GM12878 (cell line): ENCODE results near the gene SPC24. TPM values are rescaled to one million over a fixed set of nuclear protein-coding genes. Genes with fewer than 3 reads are reported as not detected.
"Not testable (repeated sequence)": the region's sequence is repeated elsewhere in the genome, so short reads cannot be mapped to it uniquely, and the experiment has no call there.

Source experiments
- ATAC-seq: fragments of 200-7000 bp; cut with Tn5 transposase; 3 replicates; pipeline ENCODE4 v1.9.1; 2020; ENCODE audit warnings: mild to moderate bottlenecking, moderate library complexity
- BruUV-seq: library from RNA; stranded (reverse); fragments of 400-500 nt; replicated peaks from 2 replicates; lab custom pipeline; 2021; lab: Mats Ljungman, UMichigan
- CTCF ChIA-PET: fragments of 300-600 bp; sonication (Branson Sonifier 250); formaldehyde crosslinking; extraction: SDS; loops from one replicate; lab custom pipeline; 2021; ENCODE audit warnings: inconsistent platforms; lab: Yijun Ruan, JAX
- POLR2A ChIA-PET: fragments of 350-600 bp; formaldehyde crosslinking; extraction: SDS; loops from one replicate; lab custom pipeline; 2021; ENCODE audit warnings: inconsistent platforms; lab: Charles Lee
- RAD21 ChIA-PET: fragments of 300-600 bp; sonication (Branson Sonifier 250); formaldehyde crosslinking; loops from one replicate; lab custom pipeline; 2023; ENCODE audit warnings: antibody characterized with exemption; ENCODE audit not compliant: unreplicated experiment; lab: Charles Lee
- SMC1A ChIA-PET: fragments of 300-600 bp; sonication (Branson Sonifier 250); formaldehyde crosslinking; loops from one replicate; lab custom pipeline; 2023; ENCODE audit not compliant: unreplicated experiment, uncharacterized antibody; lab: Charles Lee
- DNase-seq: peaks from one replicate; pipeline ENCODE4 v3.0.0-alpha.2; 2011; ENCODE audit warnings: low read depth, low spot score
- FAIRE-seq: peaks from 3 replicates; lab custom pipeline; 2011; peaks lifted over from hg19 to GRCh38; lab: Jason Lieb, UNC
- H2AFZ ChIP-seq: 2 replicates; pipeline ENCODE4 v1.6.0; 2011; ENCODE audit warnings: low read depth, low read length, control low read depth; ENCODE audit not compliant: control insufficient read depth
- H3K27ac ChIP-seq: 2 replicates; pipeline ENCODE4 v1.5.1; 2011; ENCODE audit warnings: control low read depth; ENCODE audit not compliant: control insufficient read depth, insufficient read depth
- H3K27me3 ChIP-seq, 2 experiments: replicated peaks in 1 of 2; 2 replicates each; pipeline versions ENCODE4 v1.6.0 to v1.6.1; 2011; ENCODE audit warnings: low read length in 1 of 2; ENCODE audit not compliant: control insufficient read depth in 2 of 2, insufficient read depth in 2 of 2
- H3K36me3 ChIP-seq, 2 experiments: 2 replicates each; pipeline ENCODE4 v1.5.1; 2011; ENCODE audit warnings: low read length in 1 of 2; ENCODE audit not compliant: control insufficient read depth in 2 of 2, insufficient read depth in 2 of 2
- H3K4me1 ChIP-seq: 2 replicates; pipeline ENCODE4 v1.6.1; 2011; ENCODE audit warnings: mild to moderate bottlenecking, low read length, moderate library complexity, mixed read lengths; ENCODE audit not compliant: control insufficient read depth, insufficient read depth
- H3K4me2 ChIP-seq: 2 replicates; pipeline ENCODE4 v1.6.0; 2011; ENCODE audit warnings: control low read depth; ENCODE audit not compliant: control insufficient read depth, insufficient read depth
- H3K4me3 ChIP-seq: fragments of 200-600 bp; sonication (generic); 2 replicates; pipeline ENCODE4 v1.5.1; 2016
- H3K79me2 ChIP-seq: 2 replicates; pipeline ENCODE4 v1.6.0; 2011; ENCODE audit warnings: low read length; ENCODE audit not compliant: control insufficient read depth, insufficient read depth
- H3K9ac ChIP-seq: 2 replicates; pipeline ENCODE4 v1.8.0; 2011; ENCODE audit warnings: low read length, control low read depth, mixed read lengths; ENCODE audit not compliant: control insufficient read depth, insufficient read depth
- H3K9me3 ChIP-seq: replicated peaks from 3 replicates; pipeline ENCODE4 v1.5.1; 2011; ENCODE audit warnings: mild to moderate bottlenecking, low read length; ENCODE audit not compliant: control insufficient read depth, insufficient read depth
- H4K20me1 ChIP-seq: 2 replicates; pipeline ENCODE4 v1.6.0; 2011; ENCODE audit not compliant: control insufficient read depth, insufficient read depth
- EGR1 ChIP-seq, 2 experiments: IDR thresholded peaks; 1 replicate in 1 of 2; 2 replicates in 1 of 2; pipeline ENCODE4 v1.6.1; 2011 to 2012; ENCODE audit warnings: low read depth in 2 of 2, low read length in 2 of 2, borderline replicate concordance in 1 of 2, mild to moderate bottlenecking in 1 of 2, moderate library complexity in 1 of 2
- NFYB ChIP-seq: IDR thresholded peaks from 2 replicates; pipeline ENCODE4 v1.6.1; 2011; ENCODE audit warnings: low read depth, mild to moderate bottlenecking, low read length, improper control_type of control experiment, moderate library complexity; ENCODE audit not compliant: insufficient read depth
- SIX5 ChIP-seq: IDR thresholded peaks from 2 replicates; pipeline ENCODE4 v1.6.1; 2011; ENCODE audit warnings: mild to moderate bottlenecking, low read depth, low read length, moderate library complexity; ENCODE audit not compliant: severe bottlenecking
- SMAD1 ChIP-seq: fragments of 450-650 bp; IDR thresholded peaks from 2 replicates; pipeline ENCODE4 v1.6.1; 2018; ENCODE audit warnings: mild to moderate bottlenecking, low read depth; ENCODE audit not compliant: partially characterized antibody
- WGBS: methylation state at CpG from one replicate; pipeline ENCODE4 v1.1.6; 2016; ENCODE audit warnings: low lambda C conversion rate; ENCODE audit not compliant: insufficient replicate concordance, insufficient coverage; ENCODE audit errors: missing lambda C conversion rate; 5-methylcytosine and 5-hydroxymethylcytosine counted together
- in situ Hi-C: fragments of 300-500 bp; cut with MboI; formaldehyde crosslinking; loops from 9 replicates; pipeline ENCODE4 v1.14.3; 2018; ENCODE audit warnings: mixed read lengths
- intact Hi-C: fragments of 100-400 bp; cut with micrococcal nuclease; formaldehyde crosslinking; loops from one replicate; pipeline ENCODE4 v1.14.2; 2022; ENCODE audit not compliant: unreplicated experiment
- polyA plus RNA-seq, 11 experiments: library from polyadenylated mRNA; depleted of rRNA in 4 of 11; unstranded in 6 of 11; stranded (reverse) in 5 of 11; fragments of >200 nt; fragmentation: Nextera tagmentation in 4 of 11; fragmentation: Illumina TruSeq in 1 of 11; extraction: Ambion mirVana in 4 of 11; extraction: Trizol in 1 of 11; gene quantifications; 1 replicate in 1 of 11; 2 replicates in 10 of 11; pipeline versions ENCODE4 v1.2.1 to v1.2.3, GENCODE V29; 2011 to 2016; ENCODE audit warnings: inconsistent platforms in 2 of 11, missing spikeins in 2 of 11, low read depth in 1 of 11
- total RNA-seq, 4 experiments: library from RNA; depleted of rRNA in 3 of 4; stranded (reverse); fragments of >200 nt in 3 of 4; fragmentation: Illumina TruSeq in 1 of 4; extraction: Trizol in 1 of 4; gene quantifications; 2 replicates each; pipeline versions ENCODE4 v1.2.1 to v1.2.3, GENCODE V29; 2013 to 2021
- TF ChIP-seq, protein P1 (sequence below): fragments of 450-650 bp; IDR thresholded peaks from 2 replicates; pipeline ENCODE4 v1.6.1; 2017; ENCODE audit warnings: mild to moderate bottlenecking
- TF ChIP-seq, protein P2 (sequence below): IDR thresholded peaks from 2 replicates; pipeline ENCODE4 v1.6.1; 2012; ENCODE audit warnings: improper control_type of control experiment, low read depth, low read length; ENCODE audit not compliant: insufficient replicate concordance

SPC24 gene
- total and polyA plus RNA-seq, 10 of the 15 experiments (the other 5 are each of a cell fraction or from before 2014, with no cell fraction given), result 9.4 to 72.6 (median 40.7) TPM

DNA sequence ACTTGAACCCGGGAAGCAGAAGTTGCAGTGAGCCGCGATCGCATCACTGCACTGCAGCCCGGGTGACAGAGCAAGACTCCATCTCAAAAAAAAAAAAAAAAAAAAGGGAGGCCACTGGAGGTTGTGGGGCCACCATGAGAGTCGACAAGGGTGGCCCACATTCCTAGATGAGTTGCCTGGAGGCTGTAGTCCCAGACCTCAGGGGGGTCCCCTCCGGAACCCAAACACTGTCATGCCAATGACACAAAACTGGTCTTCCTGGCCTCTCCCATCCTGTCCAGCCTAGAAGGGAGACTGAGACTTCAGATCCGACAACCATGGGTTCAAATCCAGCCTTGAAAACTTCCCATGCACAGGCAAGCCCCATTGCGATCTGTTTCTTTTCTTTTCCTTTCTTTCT lies 14.7 kb downstream of the SPC24 start (continued):
- TF ChIP-seq, protein P1, sequence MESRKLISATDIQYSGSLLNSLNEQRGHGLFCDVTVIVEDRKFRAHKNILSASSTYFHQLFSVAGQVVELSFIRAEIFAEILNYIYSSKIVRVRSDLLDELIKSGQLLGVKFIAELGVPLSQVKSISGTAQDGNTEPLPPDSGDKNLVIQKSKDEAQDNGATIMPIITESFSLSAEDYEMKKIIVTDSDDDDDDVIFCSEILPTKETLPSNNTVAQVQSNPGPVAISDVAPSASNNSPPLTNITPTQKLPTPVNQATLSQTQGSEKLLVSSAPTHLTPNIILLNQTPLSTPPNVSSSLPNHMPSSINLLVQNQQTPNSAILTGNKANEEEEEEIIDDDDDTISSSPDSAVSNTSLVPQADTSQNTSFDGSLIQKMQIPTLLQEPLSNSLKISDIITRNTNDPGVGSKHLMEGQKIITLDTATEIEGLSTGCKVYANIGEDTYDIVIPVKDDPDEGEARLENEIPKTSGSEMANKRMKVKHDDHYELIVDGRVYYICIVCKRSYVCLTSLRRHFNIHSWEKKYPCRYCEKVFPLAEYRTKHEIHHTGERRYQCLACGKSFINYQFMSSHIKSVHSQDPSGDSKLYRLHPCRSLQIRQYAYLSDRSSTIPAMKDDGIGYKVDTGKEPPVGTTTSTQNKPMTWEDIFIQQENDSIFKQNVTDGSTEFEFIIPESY, result no peak
- TF ChIP-seq EGR1 (IDR thresholded peaks at IDR 0.05; ENCODE audit: borderline replicate concordance in 1 of 2, low read depth in 2 of 2, low read length in 2 of 2) (no peak), SMAD1 (no peak), SIX5 (no peak), NFYB (no peak)
- TF ChIP-seq, protein P2, sequence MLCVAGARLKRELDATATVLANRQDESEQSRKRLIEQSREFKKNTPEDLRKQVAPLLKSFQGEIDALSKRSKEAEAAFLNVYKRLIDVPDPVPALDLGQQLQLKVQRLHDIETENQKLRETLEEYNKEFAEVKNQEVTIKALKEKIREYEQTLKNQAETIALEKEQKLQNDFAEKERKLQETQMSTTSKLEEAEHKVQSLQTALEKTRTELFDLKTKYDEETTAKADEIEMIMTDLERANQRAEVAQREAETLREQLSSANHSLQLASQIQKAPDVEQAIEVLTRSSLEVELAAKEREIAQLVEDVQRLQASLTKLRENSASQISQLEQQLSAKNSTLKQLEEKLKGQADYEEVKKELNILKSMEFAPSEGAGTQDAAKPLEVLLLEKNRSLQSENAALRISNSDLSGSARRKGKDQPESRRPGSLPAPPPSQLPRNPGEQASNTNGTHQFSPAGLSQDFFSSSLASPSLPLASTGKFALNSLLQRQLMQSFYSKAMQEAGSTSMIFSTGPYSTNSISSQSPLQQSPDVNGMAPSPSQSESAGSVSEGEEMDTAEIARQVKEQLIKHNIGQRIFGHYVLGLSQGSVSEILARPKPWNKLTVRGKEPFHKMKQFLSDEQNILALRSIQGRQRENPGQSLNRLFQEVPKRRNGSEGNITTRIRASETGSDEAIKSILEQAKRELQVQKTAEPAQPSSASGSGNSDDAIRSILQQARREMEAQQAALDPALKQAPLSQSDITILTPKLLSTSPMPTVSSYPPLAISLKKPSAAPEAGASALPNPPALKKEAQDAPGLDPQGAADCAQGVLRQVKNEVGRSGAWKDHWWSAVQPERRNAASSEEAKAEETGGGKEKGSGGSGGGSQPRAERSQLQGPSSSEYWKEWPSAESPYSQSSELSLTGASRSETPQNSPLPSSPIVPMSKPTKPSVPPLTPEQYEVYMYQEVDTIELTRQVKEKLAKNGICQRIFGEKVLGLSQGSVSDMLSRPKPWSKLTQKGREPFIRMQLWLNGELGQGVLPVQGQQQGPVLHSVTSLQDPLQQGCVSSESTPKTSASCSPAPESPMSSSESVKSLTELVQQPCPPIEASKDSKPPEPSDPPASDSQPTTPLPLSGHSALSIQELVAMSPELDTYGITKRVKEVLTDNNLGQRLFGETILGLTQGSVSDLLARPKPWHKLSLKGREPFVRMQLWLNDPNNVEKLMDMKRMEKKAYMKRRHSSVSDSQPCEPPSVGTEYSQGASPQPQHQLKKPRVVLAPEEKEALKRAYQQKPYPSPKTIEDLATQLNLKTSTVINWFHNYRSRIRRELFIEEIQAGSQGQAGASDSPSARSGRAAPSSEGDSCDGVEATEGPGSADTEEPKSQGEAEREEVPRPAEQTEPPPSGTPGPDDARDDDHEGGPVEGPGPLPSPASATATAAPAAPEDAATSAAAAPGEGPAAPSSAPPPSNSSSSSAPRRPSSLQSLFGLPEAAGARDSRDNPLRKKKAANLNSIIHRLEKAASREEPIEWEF, result no peak

DNA sequence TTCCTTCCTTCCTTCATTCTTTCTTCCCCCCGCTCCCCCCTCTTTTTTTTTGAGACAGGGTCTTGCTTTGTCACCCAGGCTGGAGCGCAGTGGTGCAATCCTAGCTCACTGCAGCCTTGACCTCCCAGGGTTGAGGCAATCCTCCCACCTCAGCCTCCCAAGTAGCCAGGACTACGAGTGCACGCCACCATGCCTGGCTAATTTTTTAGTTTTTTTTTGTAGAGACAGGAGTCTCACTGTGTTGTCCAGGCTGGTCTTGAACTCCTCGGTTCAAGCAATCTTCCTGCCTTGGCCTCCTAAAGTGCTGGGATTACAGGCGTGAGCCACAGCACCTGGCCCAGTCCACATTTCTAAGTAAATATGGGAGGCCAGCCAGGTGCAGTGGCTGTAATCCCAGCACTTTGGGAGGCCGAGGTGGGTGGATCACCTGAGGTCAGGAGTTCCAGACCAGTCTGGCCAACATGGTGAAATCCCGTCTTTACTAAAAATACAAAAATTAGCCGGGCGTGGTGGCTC lies 15.5 kb downstream of the SPC24 start:
- RAD21 ChIA-PET, H3K36me3 ChIP-seq, H3K4me2 ChIP-seq, H3K9me3 ChIP-seq, H3K79me2 ChIP-seq, DNase-seq, H3K9ac ChIP-seq, H3K27me3 ChIP-seq, SMC1A ChIA-PET, H2AFZ ChIP-seq, POLR2A ChIA-PET, FAIRE-seq, in situ Hi-C loops, H4K20me1 ChIP-seq, ATAC-seq, H3K4me3 ChIP-seq, intact Hi-C loops, H3K27ac ChIP-seq, BruUV-seq: not testable (repeated sequence)
- H3K4me1 ChIP-seq, result peaks cover 17% of the 10 kb centered on the region
- WGBS, result 83% methylated on average over 10 of the region's 10 CpGs
- CTCF ChIA-PET, result interaction anchor here (1.0 kb wide), 1 partner anchor 66 kb away, joined by 3 read pairs; no protein-coding TSS in a partner anchor
